Urinary bladder (tissue), 4 donors: ENCODE data around the gene NAA80. TPM values are rescaled to one million over a fixed set of nuclear protein-coding genes. Genes with fewer than 3 reads are reported as not detected.
A peak's percentile ranks its signal among the peaks of the same experiment; 100 is the strongest.

Experiments
- DNase-seq: peaks from one replicate; pipeline ENCODE4 v3.0.0-alpha.2; 2015; ENCODE audit errors: extremely low spot score
- H3K27ac ChIP-seq: one replicate; pipeline ENCODE4 v1.5.1; 2013; ENCODE audit warnings: low read depth, mild to moderate bottlenecking, moderate library complexity
- H3K36me3 ChIP-seq: one replicate; pipeline ENCODE4 v1.6.1; 2013; ENCODE audit warnings: mild to moderate bottlenecking, moderate library complexity; ENCODE audit not compliant: insufficient read depth
- H3K4me1 ChIP-seq: one replicate; pipeline ENCODE4 v1.6.1; 2013; ENCODE audit warnings: mild to moderate bottlenecking, moderate library complexity; ENCODE audit not compliant: insufficient read depth
- H3K4me3 ChIP-seq: one replicate; pipeline ENCODE4 v1.5.1; 2013; ENCODE audit warnings: low read depth, low read length
- WGBS: extraction: QIAGEN DNeasy Blood & Tissue Kit; methylation state at CpG from one replicate; pipeline ENCODE4 v1.1.7; 2013; 5-methylcytosine and 5-hydroxymethylcytosine counted together
- polyA plus RNA-seq: library from polyadenylated mRNA; stranded (reverse); fragments of 200-250 nt; gene quantifications from one replicate; pipeline ENCODE4 v1.2.3, GENCODE V29; 2013
- total RNA-seq: library from RNA; depleted of rRNA; stranded (reverse); fragments of >200 nt; gene quantifications from one replicate; pipeline ENCODE4 v1.2.3, GENCODE V29; 2014
- donor health status: healthy with polysubstance abuse.
- donor health status: healthy.

The NAA80 gene
- total and polyA plus RNA-seq, 2 donors, result 2.3 to 12.0 TPM

- WGBS, result 72% methylated on average over 5 of the region's 5 CpGs
- Histone ChIP-seq H3K36me3 (no peaks in the 10 kb centered on the region), H3K4me1 (peaks cover 3% of the 10 kb centered on the region), H3K4me3 (no peak overlapping the region), H3K27ac (no peak overlapping the region)
- no peak for DNase-seq
Observed at GRCh38 chr3:50323614-50324199, 24.5 kb upstream of the NAA80 start.

GRCh38 chr3:50323092-50323600 lies 23.9 kb upstream of the NAA80 start:
- Histone ChIP-seq H3K27ac (no peak overlapping the region), H3K4me3 (no peak overlapping the region), H3K4me1 (peaks cover 3% of the 10 kb centered on the region), H3K36me3 (no peaks in the 10 kb centered on the region)
- DNase-seq, result no peak
- WGBS, result 43% methylated on average over 4 of the region's 4 CpGs

- no peak for DNase-seq
- 32% methylated on average over 31 of the region's 31 CpGs for WGBS
- Histone ChIP-seq H3K36me3 (no peaks in the 10 kb centered on the region), H3K27ac (peak within 1 kb of the TSS; percentile 90), H3K4me3 (peak within 1 kb of the TSS; percentile 58), H3K4me1 (peaks cover 3% of the 10 kb centered on the region)
Observed at GRCh38 chr3:50322386-50323091, 23.3 kb upstream of the NAA80 start, which contains the start of gene HYAL2. Gene HYAL2, minus strand, starts transcription at chr3:50322745. Its CDS starts 2,256 bp downstream, at chr3:50320489.

DNA sequence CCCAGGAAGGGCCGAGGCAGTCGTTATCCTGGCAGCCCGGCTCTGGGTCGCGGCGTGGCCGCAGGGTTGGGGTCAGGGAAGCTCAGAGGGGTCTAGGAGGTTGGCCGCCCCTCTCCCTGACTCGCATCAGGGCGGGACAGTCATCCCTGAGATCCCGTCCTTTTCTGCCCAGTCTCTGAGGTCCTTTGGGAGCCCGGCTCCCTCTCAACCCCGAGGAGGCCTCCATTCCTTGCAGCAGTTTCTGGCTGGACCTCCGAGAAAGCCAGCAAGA lies 22.8 kb upstream of the NAA80 start:
- Histone ChIP-seq H3K4me3 (peak overlapping the region; percentile 58), H3K36me3 (no peaks in the 10 kb centered on the region), H3K4me1 (no peaks in the 10 kb centered on the region), H3K27ac (peak overlapping the region; percentile 0)
- 10% methylated on average over 14 of the region's 14 CpGs for WGBS
- DNase-seq, result no peak

GRCh38 chr3:50321336-50322114 lies 22.3 kb upstream of the NAA80 start:
- Histone ChIP-seq H3K27ac (peak overlapping the region; percentile 90), H3K4me3 (peak overlapping the region; percentile 58), H3K36me3 (no peaks in the 10 kb centered on the region), H3K4me1 (no peaks in the 10 kb centered on the region)
- peak; percentile 80 for DNase-seq
- 1% methylated on average over 58 of the region's 59 CpGs for WGBS

DNA sequence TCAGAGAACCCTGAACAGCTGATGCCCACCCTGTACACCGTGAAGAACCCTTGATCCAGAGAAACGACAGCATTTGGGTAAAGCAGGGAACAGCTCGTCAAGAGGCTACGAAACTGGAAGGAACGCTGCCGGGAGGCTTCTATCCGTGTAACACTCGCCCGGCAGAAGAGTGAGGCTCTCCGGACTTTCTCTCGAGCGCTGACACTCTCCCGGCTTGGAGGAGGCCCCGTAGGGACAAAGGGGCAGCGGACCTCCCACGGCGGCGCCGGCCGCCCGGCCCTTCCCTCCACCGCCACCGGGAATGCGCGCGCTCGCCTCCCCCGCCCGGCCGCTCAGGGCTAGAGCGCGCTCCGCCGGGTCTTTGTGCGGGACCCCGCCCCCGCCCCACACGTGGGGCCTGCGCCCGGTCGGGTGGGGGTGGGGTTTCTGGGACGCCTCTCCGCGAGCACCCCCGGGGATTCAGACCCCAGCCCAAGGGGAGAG lies 21.7 kb upstream of the NAA80 start:
- WGBS, result under 1% methylated on average over 45 of the region's 45 CpGs

DNA sequence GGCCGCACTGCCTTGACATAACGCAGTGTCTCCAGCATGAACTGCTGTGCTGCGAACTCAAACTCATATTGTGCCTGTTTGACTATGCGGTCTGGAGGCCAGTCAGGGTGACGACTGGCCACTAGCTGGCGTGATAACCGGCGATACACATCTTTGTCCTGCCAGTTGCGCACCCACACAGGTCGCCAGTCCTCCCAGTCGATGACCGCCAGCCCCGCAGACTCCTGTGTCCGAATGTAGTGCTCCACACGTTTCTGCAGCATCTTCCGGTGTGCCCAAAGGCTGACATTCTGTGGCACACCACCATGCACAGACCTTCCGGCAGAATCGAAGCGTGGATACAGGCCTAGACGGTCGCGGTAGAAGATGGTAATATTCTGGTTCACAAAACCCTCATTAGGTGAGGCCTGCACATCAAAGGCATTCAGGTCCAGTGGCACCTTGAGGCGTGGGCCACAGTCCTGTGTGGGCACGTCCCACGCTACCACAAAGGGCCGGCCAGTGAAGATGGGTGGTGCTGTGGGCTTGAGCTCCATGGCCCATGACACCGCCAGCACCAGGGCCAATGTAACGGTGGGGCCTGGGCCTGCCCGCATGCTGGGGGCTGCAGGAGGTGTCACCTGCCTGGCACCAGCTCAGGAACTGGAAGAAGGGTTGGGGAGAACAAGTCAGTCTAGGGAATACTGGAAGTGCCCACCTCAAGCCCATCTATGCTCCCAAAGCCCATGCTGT lies 20.9 kb upstream of the NAA80 start:
- no peak for DNase-seq
- no peaks in the 10 kb centered on the region for H3K4me1 ChIP-seq
- 78% methylated on average over 29 of the region's 29 CpGs for WGBS

More for the DNA sequence above, 21.7 kb upstream of the NAA80 start:
- no peaks in the 10 kb centered on the region for H3K4me1 ChIP-seq
- DNase-seq, result no peak
- H3K36me3 ChIP-seq, result no peaks in the 10 kb centered on the region
- peak overlapping the region; percentile 58 for H3K4me3 ChIP-seq
- peak overlapping the region; percentile 90 for H3K27ac ChIP-seq

DNA sequence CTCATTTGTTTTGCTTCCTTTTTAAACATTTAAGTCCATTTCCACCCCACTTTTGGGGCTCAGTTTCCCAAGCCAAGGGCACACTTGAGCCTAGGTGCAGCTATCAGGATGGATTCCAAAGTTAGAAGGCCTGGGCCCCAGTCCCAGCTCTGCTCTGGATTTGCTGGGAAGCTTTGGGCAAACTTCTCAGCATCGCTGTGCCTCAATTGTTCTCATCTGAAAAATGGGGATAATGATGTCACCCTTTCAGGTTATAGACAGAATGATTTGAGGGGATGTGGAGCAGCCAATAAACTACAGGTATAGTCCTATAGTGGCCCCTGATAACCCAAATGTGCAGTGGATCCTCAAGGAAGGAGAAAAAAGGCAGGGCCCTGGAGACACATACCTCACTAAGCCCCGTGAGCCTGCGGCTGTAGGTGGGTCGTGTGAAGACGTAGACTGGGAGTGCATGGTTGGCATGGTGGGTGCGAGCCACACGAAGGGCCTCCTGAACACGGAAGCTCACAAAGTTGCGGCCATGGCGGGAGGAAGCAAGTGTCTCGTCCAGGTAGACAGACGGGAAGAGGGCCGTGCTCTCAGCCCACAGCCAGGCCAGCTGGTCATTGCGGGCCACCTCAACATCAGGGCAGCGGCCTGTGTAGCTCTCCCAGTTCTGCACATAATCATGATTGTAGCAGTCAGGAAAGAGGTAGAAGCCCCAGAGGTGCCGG lies 20.1 kb upstream of the NAA80 start:
- Histone ChIP-seq H3K4me3 (no peak overlapping the region), H3K27ac (no peak overlapping the region), H3K36me3 (no peaks in the 10 kb centered on the region), H3K4me1 (no peaks in the 10 kb centered on the region)
- no peak for DNase-seq
- WGBS, result 86% methylated on average over 16 of the region's 16 CpGs

More for the DNA sequence above, 20.9 kb upstream of the NAA80 start:
- no peaks in the 10 kb centered on the region for H3K36me3 ChIP-seq
- H3K4me3 ChIP-seq, result peak overlapping the region; percentile 58
- H3K27ac ChIP-seq, result no peak overlapping the region

DNA sequence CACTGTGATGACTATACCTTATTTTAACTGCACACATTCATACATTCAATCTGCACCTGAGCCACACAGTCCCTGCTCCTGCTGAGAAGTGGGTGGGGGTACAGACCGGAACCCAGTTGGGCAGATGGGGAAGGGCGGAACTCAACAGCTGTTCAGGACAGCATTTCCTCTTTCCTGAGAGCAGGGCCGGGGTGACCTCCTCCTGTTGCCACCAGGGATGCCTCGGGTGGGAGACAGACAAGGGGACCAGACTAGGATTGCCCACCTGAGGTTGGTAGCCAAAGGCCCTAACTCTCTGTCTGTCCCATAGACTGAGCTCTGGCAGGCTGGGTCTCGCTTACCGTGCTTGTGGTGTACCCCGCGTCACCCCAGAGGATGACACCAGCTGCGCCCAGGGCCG lies 19.4 kb upstream of the NAA80 start:
- no peaks in the 10 kb centered on the region for H3K36me3 ChIP-seq
- WGBS, result 79% methylated on average over 10 of the region's 10 CpGs
- H3K27ac ChIP-seq, result no peak overlapping the region
- H3K4me1 ChIP-seq, result no peaks in the 10 kb centered on the region
- no peak overlapping the region for H3K4me3 ChIP-seq
- DNase-seq, result no peak

- Histone ChIP-seq H3K4me3 (no peak overlapping the region), H3K4me1 (no peaks in the 10 kb centered on the region), H3K27ac (no peak overlapping the region), H3K36me3 (no peaks in the 10 kb centered on the region)
- WGBS, result 88% methylated on average over 11 of the region's 11 CpGs
- DNase-seq, result no peak
Observed at GRCh38 chr3:50318163-50318562, 19.0 kb upstream of the NAA80 start.

- no peak for DNase-seq
- no peak overlapping the region for H3K4me3 ChIP-seq
- no peaks in the 10 kb centered on the region for H3K4me1 ChIP-seq
- no peaks in the 10 kb centered on the region for H3K36me3 ChIP-seq
- peak overlapping the region; percentile 76 for H3K27ac ChIP-seq
- 58% methylated on average over 6 of the region's 6 CpGs for WGBS
Observed at GRCh38 chr3:50317300-50317699, 18.1 kb upstream of the NAA80 start.

GRCh38 chr3:50316657-50317242 lies 17.5 kb upstream of the NAA80 start:
- 69% methylated on average over 9 of the region's 9 CpGs for WGBS
- H3K36me3 ChIP-seq, result no peaks in the 10 kb centered on the region
- DNase-seq, result peak; percentile 62
- no peak overlapping the region for H3K4me3 ChIP-seq
- peak overlapping the region; percentile 76 for H3K27ac ChIP-seq
- no peaks in the 10 kb centered on the region for H3K4me1 ChIP-seq
